ENCODE data around the gene DDX27. TPM values are rescaled to one million over a fixed set of nuclear protein-coding genes. Genes with fewer than 3 reads are reported as not detected.

DDX27 gene
- total and polyA plus RNA-seq, 2 of the 13 experiments (the other 11 are each of a cell fraction or from before 2014, with no cell fraction given), result 42.6 to 72.8 TPM

DNA sequence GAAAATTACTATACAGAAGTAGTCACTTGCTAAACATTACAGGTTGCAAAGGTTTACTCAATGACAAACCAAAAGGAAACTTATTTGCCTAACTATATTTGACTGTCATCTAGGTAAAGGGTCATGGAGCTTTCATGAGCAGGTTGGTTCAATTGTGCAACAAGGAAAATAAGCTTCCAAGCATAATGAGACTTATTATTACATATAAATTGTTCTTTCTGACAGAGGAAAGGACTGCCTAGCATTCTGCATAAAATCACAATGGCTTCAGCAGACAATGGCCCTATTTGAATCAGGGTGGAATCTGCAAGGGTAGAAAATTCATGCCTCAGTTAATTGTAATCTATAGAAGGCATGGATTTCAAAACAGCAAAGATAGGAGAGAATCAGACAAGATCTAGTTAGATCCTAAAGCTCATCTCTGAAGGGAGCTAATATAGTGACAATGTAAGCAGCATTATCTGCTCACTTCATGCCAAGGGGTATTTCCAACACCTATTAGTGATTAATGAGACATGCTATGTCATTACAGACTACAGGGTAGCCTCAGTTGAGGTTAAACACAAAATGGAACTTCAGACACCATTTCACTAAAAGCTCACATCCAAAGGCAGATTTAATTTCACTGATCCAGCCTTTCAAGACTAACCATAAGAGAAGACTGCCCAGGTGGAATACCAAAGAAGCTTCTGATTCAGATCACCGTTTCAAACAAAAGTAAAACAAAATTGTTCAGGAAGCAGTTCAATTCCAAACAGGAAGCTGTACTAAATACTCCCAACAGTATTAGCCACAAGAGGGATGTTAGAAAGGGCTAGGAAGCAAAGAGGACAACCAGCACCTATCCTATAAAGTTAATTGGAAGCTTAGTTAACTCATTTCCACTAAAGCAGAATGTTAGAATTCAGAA, 39.6 kb upstream of the DDX27 start (continued):
- no peak for TF ChIP-seq ZNF740 (CRISPR knock-in tag; IDR thresholded peaks at IDR 0.05)
- no peak for TF ChIP-seq ZNF451 (CRISPR knock-in tag; IDR thresholded peaks at IDR 0.05)
- TF ChIP-seq MYNN (CRISPR knock-in tag; IDR thresholded peaks at IDR 0.05; ENCODE audit: low read depth), result no peak
- no peak for TF ChIP-seq RBFOX2 (IDR thresholded peaks at IDR 0.05; ENCODE audit: low read depth, low read length)
- peak; percentile 74 for TF ChIP-seq RARA (CRISPR knock-in tag; IDR thresholded peaks at IDR 0.05)
- TF ChIP-seq ZNF546 (CRISPR knock-in tag; conservative IDR thresholded peaks at IDR 0.05), result no peak
- no peak for TF ChIP-seq CENPT (CRISPR knock-in tag; IDR thresholded peaks at IDR 0.05; ENCODE audit: low read depth)
- no peak for TF ChIP-seq IKZF1 (IDR thresholded peaks at IDR 0.05)
- TF ChIP-seq NRL (CRISPR knock-in tag; IDR thresholded peaks at IDR 0.05; ENCODE audit: borderline replicate concordance), result no peak
- peak; percentile 83 for TF ChIP-seq FOXA3 (CRISPR knock-in tag; IDR thresholded peaks at IDR 0.05)
- TF ChIP-seq ZNF569 (CRISPR knock-in tag; IDR thresholded peaks at IDR 0.05; ENCODE audit: borderline replicate concordance), result no peak
- TF ChIP-seq GPN1 (CRISPR knock-in tag; IDR thresholded peaks at IDR 0.05; ENCODE audit: borderline replicate concordance), result no peak
- no peak for TF ChIP-seq HNRNPH1 (optimal IDR thresholded peaks at IDR 0.05; ENCODE audit: low read depth, low read length)
- TF ChIP-seq IRF9 (CRISPR knock-in tag; IDR thresholded peaks at IDR 0.05; ENCODE audit: borderline replicate concordance), result no peak
- no peak for TF ChIP-seq ZNF33B (CRISPR knock-in tag; IDR thresholded peaks at IDR 0.05)
- TF ChIP-seq TFE3 (CRISPR knock-in tag; IDR thresholded peaks at IDR 0.05), result no peak
- TF ChIP-seq MLLT10 (CRISPR knock-in tag; IDR thresholded peaks at IDR 0.05), result no peak
- no peak for TF ChIP-seq TFAP4 (IDR thresholded peaks at IDR 0.05; ENCODE audit: borderline replicate concordance, low read depth)
- no peak for TF ChIP-seq ZMAT5 (CRISPR knock-in tag; IDR thresholded peaks at IDR 0.05; ENCODE audit: borderline replicate concordance, low read depth)
- no peak for TF ChIP-seq RFXANK (CRISPR knock-in tag; IDR thresholded peaks at IDR 0.05)
- peak; percentile 26; the same call in 1 of the 2 replicates for TF ChIP-seq GATAD1 (CRISPR knock-in tag; IDR thresholded peaks at IDR 0.05)
- peak; percentile 87 for TF ChIP-seq GATAD2A (CRISPR knock-in tag; IDR thresholded peaks at IDR 0.05)
- no peak for TF ChIP-seq ZNF800 (CRISPR knock-in tag; IDR thresholded peaks at IDR 0.05)
- TF ChIP-seq MAFG (CRISPR knock-in tag; IDR thresholded peaks at IDR 0.05), result no peak
- no peak for TF ChIP-seq BRCA1 (CRISPR knock-in tag; IDR thresholded peaks at IDR 0.05)
- no peak for TF ChIP-seq MTF1 (CRISPR knock-in tag; IDR thresholded peaks at IDR 0.05)
